ENCODE results near the gene HTRA1.
A peak's percentile ranks its signal among the peaks of the same experiment; 100 is the strongest.

Gene HTRA1

GRCh38 chr10:122557516-122557915 is 96.2 kb downstream of the HTRA1 start:
- H2BK15ac ChIP-seq (ENCODE audit: low read length) = no peak overlapping the region
- H3K9ac ChIP-seq (ENCODE audit: low read depth, low read length, poor library complexity) = no peak overlapping the region
- H4K91ac ChIP-seq (ENCODE audit: low read depth, low read length, poor library complexity) = no peak overlapping the region
- no peak overlapping the region for H2AK5ac ChIP-seq (ENCODE audit: low read depth, low read length)
- H3K4me3 ChIP-seq (ENCODE audit: low read length in 2 of 2) = no peak overlapping the region
- no peak for DNase-seq (ENCODE audit: low spot score)
- H4K8ac ChIP-seq (ENCODE audit: low read depth, low read length) = no peak overlapping the region
- peaks cover 0 to 3% of the 10 kb centered on the region in 2 donors for H3K4me1 ChIP-seq (ENCODE audit: control insufficient read depth in 2 of 2, insufficient read depth in 1 of 2, low read depth in 1 of 2, low read length in 2 of 2)
- H2BK120ac ChIP-seq (ENCODE audit: low read depth, low read length) = no peak overlapping the region
- no peak overlapping the region for H2BK12ac ChIP-seq (ENCODE audit: low read length)
- no peaks in the 10 kb centered on the region for H3K36me3 ChIP-seq (replicated peaks in 1 of 2; ENCODE audit: control insufficient read depth in 2 of 2, insufficient read depth in 2 of 2, low read length in 2 of 2)
- H3K79me1 ChIP-seq (ENCODE audit: low read depth, low read length) = no peaks in the 10 kb centered on the region
- WGBS, 2 donors (ENCODE audit: extremely low coverage in 2 of 2, insufficient read length in 2 of 2, insufficient replicate concordance in 1 of 2) = no CpG with 5 or more reads among the region's 9 CpGs
- peaks cover 0 to 36% (median 0%) of the 10 kb centered on the region in 3 experiments for H3K27me3 ChIP-seq (ENCODE audit: control insufficient read depth in 3 of 3, insufficient read depth in 3 of 3, low read depth in 1 of 3, low read length in 3 of 3)
- H3K14ac ChIP-seq (ENCODE audit: low read length) = no peak overlapping the region
- no peaks in the 10 kb centered on the region for H3K9me3 ChIP-seq (replicated peaks in 1 of 2; ENCODE audit: control insufficient read depth in 2 of 2, insufficient read depth in 1 of 2, low read depth in 1 of 2, low read length in 2 of 2)
- H3K18ac ChIP-seq (ENCODE audit: low read length) = no peak overlapping the region
- H3K23ac ChIP-seq (ENCODE audit: low read depth, low read length, poor library complexity) = no peak overlapping the region
- no peak overlapping the region for H3K4me2 ChIP-seq (ENCODE audit: insufficient read depth, low read length, poor library complexity, severe bottlenecking)
- no peak overlapping the region for H3K27ac ChIP-seq (replicated peaks; ENCODE audit: low read length)
- H3K4ac ChIP-seq (ENCODE audit: low read length) = no peak overlapping the region
- no peak overlapping the region for H2BK5ac ChIP-seq (ENCODE audit: low read length)
- no peak overlapping the region for H2AFZ ChIP-seq (ENCODE audit: low read length)

GRCh38 chr10:122558452-122558851 is 97.1 kb downstream of the HTRA1 start:
- no peak overlapping the region for H3K14ac ChIP-seq (ENCODE audit: low read length)
- H2BK120ac ChIP-seq (ENCODE audit: low read depth, low read length) = no peak overlapping the region
- no peak overlapping the region for H3K4me3 ChIP-seq (ENCODE audit: low read length in 2 of 2)
- H3K23ac ChIP-seq (ENCODE audit: low read depth, low read length, poor library complexity) = no peak overlapping the region
- H3K79me1 ChIP-seq (ENCODE audit: low read depth, low read length) = no peaks in the 10 kb centered on the region
- WGBS, 2 donors (ENCODE audit: extremely low coverage in 2 of 2, insufficient read length in 2 of 2, insufficient replicate concordance in 1 of 2) = no CpG with 5 or more reads among the region's 5 CpGs
- no peak overlapping the region for H2AFZ ChIP-seq (ENCODE audit: low read length)
- no peak overlapping the region for H2BK12ac ChIP-seq (ENCODE audit: low read length)
- no peaks in the 10 kb centered on the region for H3K36me3 ChIP-seq (replicated peaks in 1 of 2; ENCODE audit: control insufficient read depth in 2 of 2, insufficient read depth in 2 of 2, low read length in 2 of 2)
- H3K9me3 ChIP-seq (replicated peaks in 1 of 2; ENCODE audit: control insufficient read depth in 2 of 2, insufficient read depth in 1 of 2, low read depth in 1 of 2, low read length in 2 of 2) = no peaks in the 10 kb centered on the region
- H3K27ac ChIP-seq (replicated peaks; ENCODE audit: low read length) = no peak overlapping the region
- peaks cover 0 to 42% (median 0%) of the 10 kb centered on the region in 3 experiments for H3K27me3 ChIP-seq (ENCODE audit: control insufficient read depth in 3 of 3, insufficient read depth in 3 of 3, low read depth in 1 of 3, low read length in 3 of 3)
- H3K9ac ChIP-seq (ENCODE audit: low read depth, low read length, poor library complexity) = no peak overlapping the region
- H4K8ac ChIP-seq (ENCODE audit: low read depth, low read length) = peak overlapping the region; percentile 29
- H3K4me1 ChIP-seq (ENCODE audit: control insufficient read depth in 2 of 2, insufficient read depth in 1 of 2, low read depth in 1 of 2, low read length in 2 of 2) = peaks cover 0 to 3% of the 10 kb centered on the region in 2 donors
- no peak overlapping the region for H2BK5ac ChIP-seq (ENCODE audit: low read length)
- no peak overlapping the region for H3K4me2 ChIP-seq (ENCODE audit: insufficient read depth, low read length, poor library complexity, severe bottlenecking)
- H3K18ac ChIP-seq (ENCODE audit: low read length) = peak overlapping the region; percentile 5
- no peak overlapping the region for H2BK15ac ChIP-seq (ENCODE audit: low read length)
- no peak overlapping the region for H3K4ac ChIP-seq (ENCODE audit: low read length)
- no peak overlapping the region for H2AK5ac ChIP-seq (ENCODE audit: low read depth, low read length)
- no peak overlapping the region for H4K91ac ChIP-seq (ENCODE audit: low read depth, low read length, poor library complexity)
- DNase-seq (ENCODE audit: low spot score) = no peak

GRCh38 chr10:122559228-122559627 is 97.9 kb downstream of the HTRA1 start:
- Histone ChIP-seq H3K79me1 (ENCODE audit: low read depth, low read length) (no peaks in the 10 kb centered on the region), H2BK15ac (ENCODE audit: low read length) (no peak overlapping the region), H3K14ac (ENCODE audit: low read length) (no peak overlapping the region), H2AFZ (ENCODE audit: low read length) (no peak overlapping the region), H2AK5ac (ENCODE audit: low read depth, low read length) (no peak overlapping the region), H3K27me3 (ENCODE audit: control insufficient read depth in 3 of 3, insufficient read depth in 3 of 3, low read depth in 1 of 3, low read length in 3 of 3) (peaks cover 0 to 47% (median 0%) of the 10 kb centered on the region in 3 experiments), H3K9me3 (replicated peaks in 1 of 2; ENCODE audit: control insufficient read depth in 2 of 2, insufficient read depth in 1 of 2, low read depth in 1 of 2, low read length in 2 of 2) (no peaks in the 10 kb centered on the region), H3K4me3 (ENCODE audit: low read length in 2 of 2) (no peak overlapping the region), H3K23ac (ENCODE audit: low read depth, low read length, poor library complexity) (no peak overlapping the region), H3K4me1 (ENCODE audit: control insufficient read depth in 2 of 2, insufficient read depth in 1 of 2, low read depth in 1 of 2, low read length in 2 of 2) (peaks cover 0 to 3% of the 10 kb centered on the region in 2 donors), H3K4ac (ENCODE audit: low read length) (no peak overlapping the region), H2BK120ac (ENCODE audit: low read depth, low read length) (no peak overlapping the region), H3K9ac (ENCODE audit: low read depth, low read length, poor library complexity) (no peak overlapping the region), H2BK5ac (ENCODE audit: low read length) (no peak overlapping the region), H2BK12ac (ENCODE audit: low read length) (no peak overlapping the region), H4K8ac (ENCODE audit: low read depth, low read length) (no peak overlapping the region), H3K4me2 (ENCODE audit: insufficient read depth, low read length, poor library complexity, severe bottlenecking) (no peak overlapping the region), H4K91ac (ENCODE audit: low read depth, low read length, poor library complexity) (no peak overlapping the region), H3K18ac (ENCODE audit: low read length) (no peak overlapping the region), H3K36me3 (replicated peaks in 1 of 2; ENCODE audit: control insufficient read depth in 2 of 2, insufficient read depth in 2 of 2, low read length in 2 of 2) (no peaks in the 10 kb centered on the region), H3K27ac (replicated peaks; ENCODE audit: low read length) (no peak overlapping the region)
- WGBS, 2 donors (ENCODE audit: extremely low coverage in 2 of 2, insufficient read length in 2 of 2, insufficient replicate concordance in 1 of 2) = no CpG with 5 or more reads among the region's 2 CpGs
- no peak for DNase-seq (ENCODE audit: low spot score)

- Histone ChIP-seq H2BK120ac (ENCODE audit: low read depth, low read length) (no peak within 1 kb of the TSS), H3K14ac (ENCODE audit: low read length) (no peak within 1 kb of the TSS), H2BK15ac (ENCODE audit: low read length) (no peak within 1 kb of the TSS), H2BK12ac (ENCODE audit: low read length) (no peak within 1 kb of the TSS), H3K36me3 (replicated peaks in 1 of 2; ENCODE audit: control insufficient read depth in 2 of 2, insufficient read depth in 2 of 2, low read length in 2 of 2) (no peaks in the 10 kb centered on the region), H3K79me1 (ENCODE audit: low read depth, low read length) (no peaks in the 10 kb centered on the region), H3K9me3 (replicated peaks in 1 of 2; ENCODE audit: control insufficient read depth in 2 of 2, insufficient read depth in 1 of 2, low read depth in 1 of 2, low read length in 2 of 2) (no peaks in the 10 kb centered on the region), H3K27me3 (ENCODE audit: control insufficient read depth in 3 of 3, insufficient read depth in 3 of 3, low read depth in 1 of 3, low read length in 3 of 3) (peaks cover 0 to 49% (median 0%) of the 10 kb centered on the region in 3 experiments), H2BK5ac (ENCODE audit: low read length) (no peak within 1 kb of the TSS), H3K23ac (ENCODE audit: low read depth, low read length, poor library complexity) (no peak within 1 kb of the TSS), H3K4me1 (ENCODE audit: control insufficient read depth in 2 of 2, insufficient read depth in 1 of 2, low read depth in 1 of 2, low read length in 2 of 2) (peaks cover 0 to 3% of the 10 kb centered on the region in 2 donors), H3K4me3 (ENCODE audit: low read length in 2 of 2) (no peak within 1 kb of the TSS), H3K27ac (replicated peaks; ENCODE audit: low read length) (no peak within 1 kb of the TSS), H4K91ac (ENCODE audit: low read depth, low read length, poor library complexity) (no peak within 1 kb of the TSS), H3K18ac (ENCODE audit: low read length) (no peak within 1 kb of the TSS), H2AK5ac (ENCODE audit: low read depth, low read length) (no peak within 1 kb of the TSS), H4K8ac (ENCODE audit: low read depth, low read length) (no peak within 1 kb of the TSS), H3K9ac (ENCODE audit: low read depth, low read length, poor library complexity) (no peak within 1 kb of the TSS), H2AFZ (ENCODE audit: low read length) (no peak within 1 kb of the TSS), H3K4ac (ENCODE audit: low read length) (no peak within 1 kb of the TSS), H3K4me2 (ENCODE audit: insufficient read depth, low read length, poor library complexity, severe bottlenecking) (no peak within 1 kb of the TSS)
- WGBS, 2 donors (ENCODE audit: extremely low coverage in 2 of 2, insufficient read length in 2 of 2, insufficient replicate concordance in 1 of 2) = no CpG with 5 or more reads among the region's 4 CpGs
- no peak for DNase-seq (ENCODE audit: low spot score)
Observed at GRCh38 chr10:122560279-122560804, 99.0 kb downstream of the HTRA1 start, which contains the start of gene DMBT1. TSS of gene DMBT1 (plus strand) at chr10:122560754. CDS start at chr10:122560771, 17 bp downstream.
